Measurements from ENCODE around the gene TTYH3.

TTYH3 gene

GRCh38 chr7:2637066-2637471 is 5.3 kb downstream of the TTYH3 start:
- Histone ChIP-seq H3K4me2 (ENCODE audit: low read length) (peak overlapping the region; percentile 27; the same call in 1 of the 2 replicates), H3K79me2 (ENCODE audit: control insufficient read depth, low read length) (no peaks in the 10 kb centered on the region), H3K27ac (ENCODE audit: low read depth, low read length) (no peak overlapping the region)

GRCh38 chr7:2637505-2638223 is 5.9 kb downstream of the TTYH3 start:
- H3K9me2 ChIP-seq (replicated peaks; ENCODE audit: control insufficient read depth, low read length) = no peaks in the 10 kb centered on the region
- H3K27me3 ChIP-seq (ENCODE audit: control insufficient read depth, low read length) = peaks cover 9% of the 10 kb centered on the region
- peak overlapping the region; percentile 27; the same call in 1 of the 2 replicates for H3K4me2 ChIP-seq (ENCODE audit: low read length)
- H3K4me3 ChIP-seq (ENCODE audit: low read length) = no peak overlapping the region
- no peak for TF ChIP-seq CTCF (IDR thresholded peaks at IDR 0.05; ENCODE audit: low read depth, low read length, poor library complexity, severe bottlenecking)
- TF ChIP-seq EZH2phosphoT487 (IDR thresholded peaks at IDR 0.05; ENCODE audit: borderline replicate concordance, low read length) = no peak
- H3K27ac ChIP-seq (ENCODE audit: low read depth, low read length) = no peak overlapping the region
- H3K36me3 ChIP-seq (ENCODE audit: control insufficient read depth, low read length) = no peaks in the 10 kb centered on the region
- no peaks in the 10 kb centered on the region for H3K9me3 ChIP-seq (ENCODE audit: control insufficient read depth, insufficient read depth, low read length)
- 0 out of 2 replicates have a peak, but pooled peaks cover 4% of the 10 kb centered on the region for H4K20me1 ChIP-seq (ENCODE audit: control insufficient read depth, insufficient read depth, low read depth, low read length)
- H3F3A ChIP-seq (ENCODE audit: control insufficient read depth, insufficient read depth) = peaks cover 4% of the 10 kb centered on the region; the same call in 1 of the 2 replicates
- H3K4me1 ChIP-seq (ENCODE audit: control insufficient read depth, low read length) = peaks cover 50% of the 10 kb centered on the region
- H3K79me2 ChIP-seq (ENCODE audit: control insufficient read depth, low read length) = no peaks in the 10 kb centered on the region

More at GRCh38 chr7:2637066-2637471, 5.3 kb downstream of the TTYH3 start:
- Histone ChIP-seq H3K4me3 (ENCODE audit: low read length) (no peak overlapping the region), H3K4me1 (ENCODE audit: control insufficient read depth, low read length) (peaks cover 50% of the 10 kb centered on the region), H3K9me2 (replicated peaks; ENCODE audit: control insufficient read depth, low read length) (no peaks in the 10 kb centered on the region), H4K20me1 (ENCODE audit: control insufficient read depth, insufficient read depth, low read depth, low read length) (0 out of 2 replicates have a peak, but pooled peaks cover 4% of the 10 kb centered on the region), H3K27me3 (ENCODE audit: control insufficient read depth, low read length) (peaks cover 15% of the 10 kb centered on the region), H3K9me3 (ENCODE audit: control insufficient read depth, insufficient read depth, low read length) (no peaks in the 10 kb centered on the region), H3K36me3 (ENCODE audit: control insufficient read depth, low read length) (no peaks in the 10 kb centered on the region), H3F3A (ENCODE audit: control insufficient read depth, insufficient read depth) (0 out of 2 replicates have a peak, but pooled peaks cover 4% of the 10 kb centered on the region)
- TF ChIP-seq EZH2phosphoT487 (IDR thresholded peaks at IDR 0.05; ENCODE audit: borderline replicate concordance, low read length) (no peak), CTCF (IDR thresholded peaks at IDR 0.05; ENCODE audit: low read depth, low read length, poor library complexity, severe bottlenecking) (no peak)

GRCh38 chr7:2638224-2638991 is 6.6 kb downstream of the TTYH3 start:
- no peak for TF ChIP-seq CTCF (IDR thresholded peaks at IDR 0.05; ENCODE audit: low read depth, low read length, poor library complexity, severe bottlenecking)
- TF ChIP-seq EZH2phosphoT487 (IDR thresholded peaks at IDR 0.05; ENCODE audit: borderline replicate concordance, low read length) = no peak
- no peak overlapping the region for H3K27ac ChIP-seq (ENCODE audit: low read depth, low read length)
- 0 out of 2 replicates have a peak, but pooled peaks cover 2% of the 10 kb centered on the region for H3K27me3 ChIP-seq (ENCODE audit: control insufficient read depth, low read length)
- peaks cover 7% of the 10 kb centered on the region for H3F3A ChIP-seq (ENCODE audit: control insufficient read depth, insufficient read depth)
- H3K9me2 ChIP-seq (replicated peaks; ENCODE audit: control insufficient read depth, low read length) = no peaks in the 10 kb centered on the region
- no peak overlapping the region for H3K4me3 ChIP-seq (ENCODE audit: low read length)
- H3K4me1 ChIP-seq (ENCODE audit: control insufficient read depth, low read length) = peaks cover 50% of the 10 kb centered on the region
- H3K79me2 ChIP-seq (ENCODE audit: control insufficient read depth, low read length) = no peaks in the 10 kb centered on the region
- 0 out of 2 replicates have a peak, but pooled peaks cover 4% of the 10 kb centered on the region for H4K20me1 ChIP-seq (ENCODE audit: control insufficient read depth, insufficient read depth, low read depth, low read length)
- H3K4me2 ChIP-seq (ENCODE audit: low read length) = no peak overlapping the region
- H3K36me3 ChIP-seq (ENCODE audit: control insufficient read depth, low read length) = no peaks in the 10 kb centered on the region
- H3K9me3 ChIP-seq (ENCODE audit: control insufficient read depth, insufficient read depth, low read length) = no peaks in the 10 kb centered on the region

Data from DOHH2 (cell line).